Lung (tissue), 12 donors: ENCODE measurements around the gene GRIA1. TPM values are rescaled to one million over a fixed set of nuclear protein-coding genes. Genes with fewer than 3 reads are reported as not detected.

ENCODE experiments used
- ATAC-seq: fragments of 200-7000 bp; cut with Tn5 transposase; one replicate; pipeline ENCODE4 v1.9.1; 2020; ENCODE audit warnings: moderate number of reproducible peaks; ENCODE audit not compliant: insufficient read depth, low FRiP score
- DNase-seq, 3 donors: peaks; one replicate each; pipeline ENCODE4 v3.0.0-alpha.2; 2013 to 2017
- H3K27ac ChIP-seq, 2 donors: one replicate each; pipeline ENCODE4 v1.5.1; 2013; ENCODE audit warnings: mild to moderate bottlenecking in 2 of 2, moderate library complexity in 2 of 2, control low read depth in 1 of 2, inconsistent platforms in 1 of 2, low read depth in 1 of 2, low read length in 1 of 2
- H3K27me3 ChIP-seq, 3 donors: one replicate each; pipeline ENCODE4 v1.5.1; 2013; ENCODE audit warnings: low read length in 2 of 3; ENCODE audit not compliant: control insufficient read depth in 3 of 3, insufficient read depth in 3 of 3
- H3K36me3 ChIP-seq, 4 donors: one replicate each; pipeline ENCODE4 v1.5.1; 2013; ENCODE audit warnings: low read length in 4 of 4, mild to moderate bottlenecking in 1 of 4, moderate library complexity in 1 of 4; ENCODE audit not compliant: control insufficient read depth in 4 of 4, insufficient read depth in 4 of 4
- H3K4me1 ChIP-seq, 5 donors: one replicate each; pipeline ENCODE4 v1.5.1; 2013; ENCODE audit warnings: low read length in 5 of 5, mild to moderate bottlenecking in 2 of 5, moderate library complexity in 1 of 5; ENCODE audit not compliant: control insufficient read depth in 5 of 5, insufficient read depth in 5 of 5
- H3K4me3 ChIP-seq: one replicate; pipeline ENCODE4 v1.5.1; 2013; ENCODE audit warnings: mild to moderate bottlenecking, control low read depth, moderate library complexity
- H3K9ac ChIP-seq, 2 donors: one replicate each; pipeline ENCODE4 v1.5.1; 2013; ENCODE audit warnings: low read length in 2 of 2, control low read depth in 1 of 2; ENCODE audit not compliant: insufficient read depth in 1 of 2
- H3K9me3 ChIP-seq, 4 donors: one replicate each; pipeline ENCODE4 v1.5.1; 2013; ENCODE audit warnings: low read length in 3 of 4, mild to moderate bottlenecking in 1 of 4, moderate library complexity in 1 of 4; ENCODE audit not compliant: control insufficient read depth in 4 of 4, insufficient read depth in 3 of 4
- CTCF ChIP-seq: IDR thresholded peaks from 2 replicates; pipeline ENCODE4 v1.5.1; 2012; ENCODE audit warnings: mild to moderate bottlenecking; ENCODE audit errors: control extremely low read depth, extremely low read depth
- WGBS, 2 donors: extraction: QIAGEN DNeasy Blood & Tissue Kit; methylation state at CpG; one replicate each; pipeline ENCODE4 v1.1.7; 2013; 5-methylcytosine and 5-hydroxymethylcytosine counted together
- polyA plus RNA-seq, 2 donors: library from polyadenylated mRNA; stranded (reverse); fragments of 200-250 nt; gene quantifications; one replicate each; pipeline ENCODE4 v1.2.1, GENCODE V29; 2013
- total RNA-seq, 2 donors: library from RNA; depleted of rRNA in 1 of 2; stranded (reverse); fragments of >200 nt in 1 of 2; gene quantifications; one replicate each; pipeline ENCODE4 v1.2.1, GENCODE V29; 2014 to 2021
- donor health status: control.
- donor health status: control.
- donor health status: Bipolar disorder and iron deficiency.
- donor health status: healthy.
- donor health status: DM: yes; HTN: yes; CAD: no.

Gene GRIA1
- total and polyA plus RNA-seq, 4 donors, result 1.1 to 12.5 (median 2.0) TPM

- Histone ChIP-seq H3K9ac (no peak overlapping the region), H3K36me3 (peaks cover 0 to 2% (median 0%) of the 10 kb centered on the region in 4 donors), H3K4me3 (no peak overlapping the region), H3K27me3 (no peaks in the 10 kb centered on the region), H3K27ac (no peak overlapping the region), H3K9me3 (peaks cover 0 to 2% (median 0%) of the 10 kb centered on the region in 4 donors), H3K4me1 (peaks cover 0 to 2% (median 0%) of the 10 kb centered on the region in 5 donors)
- DNase-seq (peak; percentile 34 to 58 (median 37)), ATAC-seq (no peak)
- no peak for TF ChIP-seq CTCF
- 53 to 76% methylated on average over 1 of the region's 1 CpG for WGBS, 2 donors
These were observed 69.5 kb downstream of the GRIA1 start for GRCh38 chr5:153559926-153560325.

- Histone ChIP-seq H3K27me3 (no peaks in the 10 kb centered on the region), H3K4me3 (no peak overlapping the region), H3K4me1 (no peaks in the 10 kb centered on the region), H3K27ac (no peak overlapping the region), H3K9ac (no peak overlapping the region), H3K9me3 (peaks cover 0 to 2% (median 0%) of the 10 kb centered on the region in 4 donors), H3K36me3 (peaks cover 0 to 2% (median 0%) of the 10 kb centered on the region in 4 donors)
- WGBS, 2 donors, result 28 to 58% methylated on average over 1 of the region's 1 CpG
- TF ChIP-seq CTCF, result no peak
- DNase-seq (no peak), ATAC-seq (no peak)
These were observed 71.7 kb downstream of the GRIA1 start for GRCh38 chr5:153562189-153562588.

- no peak for TF ChIP-seq CTCF
- 69 to 79% methylated on average over 1 of the region's 1 CpG for WGBS, 2 donors
- Histone ChIP-seq H3K27me3 (no peaks in the 10 kb centered on the region), H3K4me3 (no peak overlapping the region), H3K9ac (no peak overlapping the region), H3K4me1 (peaks cover 0 to 14% (median 0%) of the 10 kb centered on the region in 5 donors), H3K36me3 (no peaks in the 10 kb centered on the region), H3K27ac (no peak overlapping the region), H3K9me3 (peaks cover 0 to under 1% (median 0%) of the 10 kb centered on the region in 4 donors)
- no peak for ATAC-seq
- no peak for DNase-seq
These were observed 75.4 kb downstream of the GRIA1 start for GRCh38 chr5:153565822-153566221.

- Histone ChIP-seq H3K9ac (no peak overlapping the region), H3K4me3 (no peak overlapping the region), H3K4me1 (peaks cover 0 to 14% (median 3%) of the 10 kb centered on the region in 5 donors), H3K27me3 (no peaks in the 10 kb centered on the region), H3K36me3 (no peaks in the 10 kb centered on the region), H3K9me3 (no peaks in the 10 kb centered on the region), H3K27ac (no peak overlapping the region)
- DNase-seq, result peak in 2 of 3 donors; percentile 23 to 37
- ATAC-seq, result no peak
- 21 to 53% methylated on average over 1 of the region's 1 CpG for WGBS, 2 donors
- no peak for TF ChIP-seq CTCF
These were observed 78.6 kb downstream of the GRIA1 start for GRCh38 chr5:153569036-153569435.
